HG03097 (cell line): ENCODE data around the gene MYO10.
"Not testable (repeated sequence)": the region's sequence is repeated elsewhere in the genome, so short reads cannot be mapped to it uniquely, and the experiment has no call there.

Experiments
- ATAC-seq: cut with Tn5 transposase; IDR thresholded peaks from one replicate; pipeline ENCODE4 v1.9.1; 2021; ENCODE audit not compliant: unreplicated experiment, low FRiP score

The MYO10 gene

DNA sequence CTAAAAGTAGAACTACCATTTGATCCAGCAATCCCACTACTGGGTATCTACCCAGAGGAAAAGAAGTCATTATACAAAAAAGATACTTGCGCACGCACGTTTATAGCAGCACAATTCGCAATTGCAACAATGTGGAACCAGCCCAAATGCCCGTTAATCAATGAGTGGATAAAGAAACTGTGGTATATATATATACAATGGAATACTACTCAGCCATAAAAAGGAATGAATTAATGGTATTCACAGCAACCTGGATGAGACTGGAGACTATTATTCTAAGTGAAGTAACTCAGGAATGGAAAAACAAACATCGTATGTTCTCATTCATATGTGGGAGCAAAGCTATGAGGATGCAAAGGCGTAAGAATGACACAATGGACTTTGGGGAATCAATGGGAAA, 104.8 kb downstream of the MYO10 start:
- ATAC-seq: not testable (repeated sequence)

- no peak for ATAC-seq
Observed at GRCh38 chr5:16827755-16828154, 108.3 kb downstream of the MYO10 start.

DNA sequence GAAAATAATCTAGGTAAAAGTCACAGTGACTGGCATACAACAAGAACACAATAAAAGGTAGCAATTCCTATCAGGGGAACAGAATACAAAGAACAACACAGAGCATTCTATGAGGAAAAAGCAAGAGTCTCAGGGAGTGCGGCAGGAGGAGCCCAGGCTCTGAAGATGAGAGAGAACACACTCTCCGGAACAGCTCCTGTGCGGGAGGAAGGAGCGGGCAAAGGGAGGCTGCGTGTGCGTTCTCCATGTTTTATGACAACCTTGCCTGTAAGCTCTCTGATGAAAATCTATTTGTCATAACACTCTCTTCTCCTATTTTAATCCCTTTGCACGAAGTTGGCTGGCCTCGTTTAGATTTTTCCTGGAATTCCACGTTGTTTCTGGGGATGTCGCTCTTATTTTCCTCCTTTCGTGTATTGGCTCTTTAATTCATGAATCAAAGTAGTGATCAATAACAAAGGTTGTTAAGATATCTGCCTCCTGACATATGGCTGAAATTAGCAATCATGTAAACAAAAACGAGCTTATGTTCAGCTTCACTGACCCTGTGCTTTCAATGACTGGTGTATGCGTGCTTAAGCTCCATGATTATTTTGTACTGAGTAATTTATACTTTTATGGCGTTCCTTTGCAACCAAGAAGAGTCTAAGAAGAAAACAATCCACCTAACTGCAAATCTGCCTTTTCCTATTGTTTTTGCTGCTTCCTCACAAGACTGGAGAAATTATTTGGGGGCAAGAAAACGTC, 109.5 kb downstream of the MYO10 start:
- no peak for ATAC-seq

DNA sequence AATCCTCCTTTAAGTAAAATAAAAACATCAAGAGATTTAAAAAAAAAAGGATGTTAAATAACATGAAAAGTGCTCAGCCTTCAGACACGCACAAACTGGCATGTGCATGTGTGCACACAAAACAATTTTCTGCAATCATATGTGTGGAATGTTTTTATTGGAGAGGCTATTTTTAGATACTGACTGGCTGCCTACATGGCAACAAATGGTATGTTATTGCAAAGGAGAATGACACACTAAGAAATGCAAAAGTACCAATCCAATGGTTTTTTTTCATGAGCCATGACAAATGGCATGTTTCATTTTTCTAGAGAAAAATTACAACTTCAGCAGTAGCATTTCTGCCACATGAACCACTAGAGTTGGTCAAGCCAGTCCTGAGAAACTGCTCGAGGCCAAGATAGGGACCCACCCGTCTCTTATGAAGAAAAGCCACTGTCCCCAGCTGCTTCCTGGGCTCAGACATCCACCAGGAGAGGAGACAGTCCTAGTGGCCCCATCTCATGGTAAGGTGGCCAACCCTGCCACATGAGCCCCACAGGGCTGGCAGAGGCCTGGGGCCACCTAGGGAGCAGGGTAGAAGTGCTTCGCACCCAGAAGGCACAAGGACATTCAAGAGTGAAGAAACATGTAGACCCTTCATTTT, 116.4 kb downstream of the MYO10 start:
- ATAC-seq: no peak

DNA sequence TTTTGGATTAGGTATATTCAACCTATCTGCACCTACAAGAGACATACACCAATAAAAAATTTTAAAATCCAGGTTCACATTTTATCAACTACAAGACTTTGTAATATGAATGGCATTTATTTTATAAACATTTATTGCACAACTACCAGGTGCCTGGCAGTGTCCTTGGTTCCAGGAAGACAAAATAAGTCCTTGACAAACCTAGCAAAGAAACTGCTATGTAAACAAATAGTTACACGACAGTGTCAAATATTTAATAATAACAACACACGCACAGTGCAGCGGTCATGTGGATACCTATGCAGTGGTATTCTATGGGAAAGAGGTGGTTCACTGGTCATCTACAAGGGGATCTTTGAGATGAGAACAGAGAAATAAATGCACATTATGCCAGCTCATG, 120.7 kb downstream of the MYO10 start:
- ATAC-seq: no peak

- ATAC-seq: no peak
Observed at GRCh38 chr5:16812911-16813310, 123.2 kb downstream of the MYO10 start.

- ATAC-seq: no peak
Observed at GRCh38 chr5:16812448-16812847, 123.6 kb downstream of the MYO10 start.

GRCh38 chr5:16810208-16810854, 125.8 kb downstream of the MYO10 start:
- no peak for ATAC-seq

GRCh38 chr5:16809395-16810207, 126.5 kb downstream of the MYO10 start:
- no peak for ATAC-seq

- ATAC-seq: no peak
Observed at GRCh38 chr5:16809010-16809394, 127.1 kb downstream of the MYO10 start.

DNA sequence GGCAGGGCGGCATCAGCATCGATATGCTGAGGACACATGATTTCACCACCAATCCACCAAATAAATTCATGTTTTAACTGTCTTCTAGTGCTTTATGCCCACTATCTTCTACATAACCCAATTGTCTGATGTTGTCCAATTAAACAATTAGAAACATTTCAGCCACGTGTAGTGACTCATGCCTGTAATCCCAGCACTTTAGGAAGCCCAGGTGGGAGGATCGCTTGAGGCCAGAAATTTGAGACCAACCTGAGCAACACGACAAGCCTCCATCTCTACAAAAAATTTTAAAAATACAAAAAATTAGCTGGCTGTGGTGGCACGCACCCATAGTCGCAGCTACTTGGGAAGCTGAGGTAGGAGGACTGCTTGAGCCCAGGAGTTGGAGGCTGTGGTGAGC, 128.1 kb downstream of the MYO10 start:
- no peak for ATAC-seq

GRCh38 chr5:16807547-16807864, 128.6 kb downstream of the MYO10 start:
- ATAC-seq: no peak

DNA sequence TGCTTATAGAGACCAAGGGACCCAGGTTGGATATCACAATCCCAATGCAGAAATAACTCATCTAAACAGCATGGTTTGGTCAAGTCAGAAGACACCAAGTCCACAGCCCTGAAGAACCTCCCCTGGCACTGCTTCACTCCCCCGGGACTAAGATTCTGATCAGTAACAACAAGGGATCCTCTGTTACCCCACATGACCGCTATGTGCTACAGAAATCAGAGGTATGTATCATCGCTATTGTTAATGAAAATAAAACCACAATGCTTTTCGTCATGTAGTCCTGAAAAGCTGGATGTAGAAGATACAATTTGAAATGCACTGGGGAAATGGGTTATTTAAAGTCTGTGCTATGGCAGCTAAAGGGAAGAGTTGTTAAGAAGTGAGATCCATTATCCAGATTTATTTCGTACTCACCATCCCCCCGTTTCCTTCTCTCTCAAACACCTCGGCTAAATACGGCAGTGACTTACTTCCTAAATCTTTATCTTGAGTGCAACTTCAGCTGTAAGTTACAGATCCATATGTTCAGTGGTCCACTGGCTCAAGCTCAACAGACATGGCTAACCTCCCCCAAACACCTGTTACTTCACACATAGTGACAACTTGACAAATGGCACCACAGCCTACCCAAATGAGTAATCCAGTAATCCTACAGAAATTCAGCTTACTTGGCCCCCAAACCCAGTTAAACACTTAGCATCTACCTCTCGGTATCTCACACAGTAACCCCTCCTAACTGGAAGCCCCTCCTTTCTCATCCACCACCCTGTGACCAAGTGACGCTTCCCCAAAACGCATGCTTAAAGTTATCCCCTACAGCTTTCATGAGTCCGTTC, 129.2 kb downstream of the MYO10 start:
- no peak for ATAC-seq

DNA sequence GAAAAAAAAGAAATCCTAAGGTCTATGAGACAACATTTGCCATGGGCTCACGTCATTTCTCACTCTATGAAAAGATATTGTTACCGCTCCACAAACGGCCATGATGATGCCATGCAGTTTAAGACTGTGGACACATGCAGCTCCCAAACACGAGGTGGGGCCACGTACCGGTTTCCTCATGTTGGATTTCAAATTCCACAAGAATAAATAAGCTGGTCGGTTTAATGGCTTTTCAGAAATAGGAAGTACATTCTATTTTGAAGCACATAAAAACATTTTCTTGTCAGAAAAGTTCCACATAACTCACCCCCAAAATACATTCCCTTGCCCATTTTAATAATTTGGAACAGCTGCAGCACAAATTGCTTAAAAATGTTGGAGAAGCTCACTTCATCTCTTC, 130.6 kb downstream of the MYO10 start:
- no peak for ATAC-seq

GRCh38 chr5:16803831-16804230, 132.3 kb downstream of the MYO10 start:
- ATAC-seq: no peak

- no peak for ATAC-seq
Observed at GRCh38 chr5:16800477-16800876, 135.6 kb downstream of the MYO10 start.

DNA sequence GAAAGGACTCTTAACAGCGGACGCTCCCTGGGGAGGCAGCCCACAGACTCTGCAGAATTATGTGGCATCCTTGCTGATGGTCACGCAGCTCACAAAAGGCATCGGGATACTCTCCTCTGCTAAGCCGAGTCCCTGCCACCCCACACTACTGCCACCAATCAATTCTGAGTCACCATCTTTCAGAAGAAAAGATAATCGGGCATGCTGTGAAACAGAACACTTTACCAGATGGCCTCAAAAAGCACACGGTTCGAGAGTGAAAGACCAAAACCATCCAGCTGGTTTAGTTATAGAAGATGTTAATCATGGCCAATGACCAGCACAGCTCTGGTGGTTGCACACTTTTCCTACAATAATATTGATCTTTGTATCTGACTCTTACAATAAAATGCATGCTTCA, 136.3 kb downstream of the MYO10 start:
- no peak for ATAC-seq

DNA sequence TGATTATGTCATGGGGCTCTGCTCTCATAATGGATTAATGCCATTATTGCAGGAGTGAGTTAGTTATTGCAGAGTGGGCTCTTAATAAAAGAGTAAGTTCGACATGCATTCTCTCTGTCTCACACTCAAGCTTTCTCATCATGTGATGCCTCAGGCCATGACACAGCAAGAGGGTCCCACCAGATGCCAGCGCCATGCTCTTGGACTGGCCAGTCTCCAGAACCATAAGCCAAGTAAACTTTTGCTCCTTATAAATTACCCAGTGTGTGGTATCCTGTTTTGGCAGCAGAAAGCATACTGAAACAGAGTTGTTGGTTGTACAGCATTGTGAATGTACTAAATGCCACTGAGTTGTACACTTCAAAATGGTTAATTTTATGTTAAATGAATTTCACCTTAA, 138.1 kb downstream of the MYO10 start:
- ATAC-seq: no peak

DNA sequence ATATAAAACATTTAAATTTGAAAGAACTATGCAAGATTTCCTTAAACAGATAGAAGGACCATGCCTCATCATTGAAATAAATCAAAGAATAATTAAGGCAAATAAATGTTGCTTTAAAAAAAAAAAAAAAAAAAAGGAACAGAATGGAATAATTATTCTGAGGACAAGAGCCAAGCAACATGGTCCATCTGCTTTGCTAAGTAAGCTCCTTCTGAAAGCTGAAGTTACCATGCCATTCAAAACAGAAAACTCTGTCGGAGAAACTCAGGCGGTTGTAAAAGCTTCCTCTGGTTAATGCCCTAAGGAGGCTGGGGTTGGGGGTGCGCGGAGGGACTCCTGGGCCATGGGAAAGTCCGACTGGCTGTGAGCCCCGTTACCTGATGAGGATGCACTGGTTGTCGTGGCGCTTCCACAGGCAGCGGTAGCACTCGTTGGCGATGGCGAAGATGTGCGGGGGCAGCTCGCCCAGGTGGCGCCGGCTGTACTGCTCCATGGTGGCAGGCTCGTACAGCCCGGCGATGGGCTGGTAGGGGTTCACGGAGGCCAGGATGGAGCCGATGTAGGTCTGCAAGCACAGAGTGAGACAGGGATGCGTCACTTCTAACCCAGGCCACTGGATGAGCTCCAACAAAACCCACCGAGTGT, 141.7 kb downstream of the MYO10 start:
- ATAC-seq: no peak
